Measurements from ENCODE around the gene CEMIP. TPM values are rescaled to one million over a fixed set of nuclear protein-coding genes. Genes with fewer than 3 reads are reported as not detected.
"Not testable (repeated sequence)": the region's sequence is repeated elsewhere in the genome, so short reads cannot be mapped to it uniquely, and the experiment has no call there.

The CEMIP gene
- polyA plus RNA-seq, 1 experiment: 725 TPM

GRCh38 chr15:80953001-80953952 is 174.1 kb downstream of the CEMIP start:
- Histone ChIP-seq H3K4me3 (ENCODE audit: low read depth, low read length) (no peak overlapping the region), H3K27me3 (ENCODE audit: control insufficient read depth, insufficient read depth, low read length) (no peaks in the 10 kb centered on the region), H3K36me3 (ENCODE audit: control insufficient read depth, insufficient read depth, low read length) (peaks cover 29% of the 10 kb centered on the region)
- POLR2A ChIA-PET: interaction anchor here (0.6 kb wide), 1 partner anchor 70 kb away, joined by 3 read pairs; no protein-coding TSS in a partner anchor
- DNase-seq (ENCODE audit: low read depth): no peak
- CTCF ChIA-PET: interaction anchor here (0.6 to 9.4 kb wide), 3 partner anchors 17 to 314 kb away, joined by 3 to 51 read pairs (median 10); no protein-coding TSS in a partner anchor
- TF ChIP-seq CTCF (IDR thresholded peaks at IDR 0.05; ENCODE audit: insufficient read depth, low read depth, low read length): no peak

- Histone ChIP-seq H3K36me3 (ENCODE audit: control insufficient read depth, insufficient read depth, low read length) (peaks cover 20% of the 10 kb centered on the region), H3K4me3 (ENCODE audit: low read depth, low read length) (no peak overlapping the region), H3K27me3 (ENCODE audit: control insufficient read depth, insufficient read depth, low read length) (no peaks in the 10 kb centered on the region)
- TF ChIP-seq CTCF (IDR thresholded peaks at IDR 0.05; ENCODE audit: insufficient read depth, low read depth, low read length): 0 out of 2 replicates have a peak, but pooled peaks have one; percentile 9
- POLR2A ChIA-PET: interaction anchor here (0.6 kb wide), 1 partner anchor 69 kb away, joined by 3 read pairs; no protein-coding TSS in a partner anchor
- CTCF ChIA-PET: interaction anchor here (1.9 to 9.4 kb wide), 2 partner anchors 16 to 312 kb away, joined by 10 to 51 read pairs; no protein-coding TSS in a partner anchor
- no peak for DNase-seq (ENCODE audit: low read depth)
These were observed 175.0 kb downstream of the CEMIP start for GRCh38 chr15:80953953-80954778.

GRCh38 chr15:80955571-80956452 is 176.6 kb downstream of the CEMIP start:
- H3K4me3 ChIP-seq (ENCODE audit: low read depth, low read length); H3K36me3 ChIP-seq (ENCODE audit: control insufficient read depth, insufficient read depth, low read length); POLR2A ChIA-PET; H3K27me3 ChIP-seq (ENCODE audit: control insufficient read depth, insufficient read depth, low read length): not testable (repeated sequence)
- CTCF ChIA-PET: interaction anchor here (9.4 kb wide), 1 partner anchor 14 kb away, joined by 51 read pairs; no protein-coding TSS in a partner anchor
- peak; percentile 67 for DNase-seq (ENCODE audit: low read depth)

- no peak for TF ChIP-seq CTCF (IDR thresholded peaks at IDR 0.05; ENCODE audit: insufficient read depth, low read depth, low read length)
- Histone ChIP-seq H3K4me3 (ENCODE audit: low read depth, low read length) (no peak overlapping the region), H3K36me3 (ENCODE audit: control insufficient read depth, insufficient read depth, low read length) (no peaks in the 10 kb centered on the region), H3K27me3 (ENCODE audit: control insufficient read depth, insufficient read depth, low read length) (no peaks in the 10 kb centered on the region)
- POLR2A ChIA-PET: interaction anchor here (1.0 kb wide), 1 partner anchor 308 kb away, joined by 3 read pairs; no protein-coding TSS in a partner anchor
- DNase-seq (ENCODE audit: low read depth): no peak
- CTCF ChIA-PET: interaction anchor here (1.2 to 9.4 kb wide), 2 partner anchors 12 to 309 kb away, joined by 6 to 51 read pairs; no protein-coding TSS in a partner anchor
These were observed 178.4 kb downstream of the CEMIP start for GRCh38 chr15:80957556-80957955.

GRCh38 chr15:80957976-80958375 is 178.8 kb downstream of the CEMIP start:
- CTCF ChIA-PET: interaction anchor here (1.2 to 9.4 kb wide), 2 partner anchors 12 to 308 kb away, joined by 6 to 51 read pairs; no protein-coding TSS in a partner anchor

More at GRCh38 chr15:80957976-80958375, 178.8 kb downstream of the CEMIP start:
- H3K27me3 ChIP-seq (ENCODE audit: control insufficient read depth, insufficient read depth, low read length): no peaks in the 10 kb centered on the region
- TF ChIP-seq CTCF (IDR thresholded peaks at IDR 0.05; ENCODE audit: insufficient read depth, low read depth, low read length): no peak
- H3K4me3 ChIP-seq (ENCODE audit: low read depth, low read length): no peak overlapping the region
- H3K36me3 ChIP-seq (ENCODE audit: control insufficient read depth, insufficient read depth, low read length): no peaks in the 10 kb centered on the region
- POLR2A ChIA-PET: interaction anchor here (1.0 kb wide), 1 partner anchor 308 kb away, joined by 3 read pairs; no protein-coding TSS in a partner anchor
- no peak for DNase-seq (ENCODE audit: low read depth)

All from BJ (cell line).